Measurements from ENCODE around the gene TMEM119. TPM values are rescaled to one million over a fixed set of nuclear protein-coding genes. Genes with fewer than 3 reads are reported as not detected.
"Not testable (repeated sequence)": the region's sequence is repeated elsewhere in the genome, so short reads cannot be mapped to it uniquely, and the experiment has no call there.

Gene TMEM119
- total and polyA plus RNA-seq, 2 of the 8 experiments (the other 6 are each of a cell fraction or from before 2014, with no cell fraction given): 0.35 to 0.61 TPM

DNA sequence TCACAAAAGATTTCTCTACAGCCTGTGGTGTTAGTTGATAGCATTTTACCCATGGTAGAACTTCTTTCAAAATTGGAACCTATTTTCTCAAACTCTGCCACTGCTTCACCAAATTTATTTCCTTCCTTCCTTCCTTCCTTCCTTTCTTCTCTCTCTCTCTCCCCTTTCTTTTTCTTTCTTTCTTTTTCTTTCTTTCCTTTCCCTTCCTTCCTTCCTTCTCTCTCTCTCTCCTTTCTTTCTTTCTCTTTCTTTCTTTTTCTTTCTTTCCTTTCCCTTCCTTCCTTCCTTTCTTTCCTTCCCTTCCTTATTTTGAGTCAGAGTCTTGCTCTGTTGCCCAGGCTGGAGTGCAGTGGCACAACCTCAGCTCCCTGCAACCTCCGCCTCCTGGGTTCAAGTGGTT is 23.6 kb downstream of the TMEM119 start:
- H2BK15ac ChIP-seq (ENCODE audit: low read length); H4K8ac ChIP-seq (ENCODE audit: extremely low read depth, insufficient read depth, low read length); H4K91ac ChIP-seq (replicated peaks; ENCODE audit: insufficient read length, low read length); H3K9ac ChIP-seq (replicated peaks in 1 of 4; ENCODE audit: extremely low read depth in 1 of 4, low read depth in 3 of 4, low read length in 3 of 4); H3K23ac ChIP-seq (ENCODE audit: insufficient read length); H3K4me3 ChIP-seq (ENCODE audit: extremely low read depth in 1 of 4, insufficient read depth in 2 of 4, low read depth in 3 of 4, low read length in 4 of 4); H3K4me2 ChIP-seq (ENCODE audit: insufficient read depth in 1 of 2, low read depth in 2 of 2, low read length in 2 of 2); H4K20me1 ChIP-seq (replicated peaks in 1 of 2; ENCODE audit: control insufficient read depth in 1 of 2, insufficient read depth in 2 of 2, low read length in 2 of 2); H2BK5ac ChIP-seq (ENCODE audit: low read depth, low read length); DNase-seq (ENCODE audit: low read depth in 1 of 2, low spot score in 2 of 2); H3K14ac ChIP-seq (ENCODE audit: insufficient read length); H2BK12ac ChIP-seq (ENCODE audit: low read depth, low read length); H3K18ac ChIP-seq (ENCODE audit: extremely low read depth, low read length); H2AK5ac ChIP-seq (ENCODE audit: low read depth, low read length); H3K36me3 ChIP-seq (ENCODE audit: control insufficient read depth in 2 of 4, insufficient read depth in 4 of 4, low read length in 3 of 4); H2AFZ ChIP-seq (ENCODE audit: low read length); H3K79me1 ChIP-seq (ENCODE audit: low read depth, low read length); H3K9me3 ChIP-seq (ENCODE audit: insufficient read depth in 2 of 2, low read depth in 1 of 2, low read length in 1 of 2); H4K5ac ChIP-seq (ENCODE audit: insufficient read length, low read depth, low read length); POLR2A ChIA-PET (ENCODE audit: partially characterized antibody); H3K4me1 ChIP-seq (replicated peaks in 1 of 4; ENCODE audit: control insufficient read depth in 3 of 4, insufficient read depth in 4 of 4, low read length in 3 of 4); H2BK120ac ChIP-seq (replicated peaks; ENCODE audit: low read depth, low read length); H3K27me3 ChIP-seq (replicated peaks in 1 of 4; ENCODE audit: control insufficient read depth in 3 of 4, extremely low read depth in 1 of 4, insufficient read depth in 3 of 4, low read length in 3 of 4); H2BK20ac ChIP-seq (ENCODE audit: low read length); H3K56ac ChIP-seq (replicated peaks; ENCODE audit: insufficient read length, low read depth, low read length); H3K27ac ChIP-seq (ENCODE audit: low read depth, low read length); H3K79me2 ChIP-seq (ENCODE audit: control insufficient read depth in 1 of 2, insufficient read depth in 2 of 2, low read length in 2 of 2); H3K4ac ChIP-seq (replicated peaks; ENCODE audit: insufficient read length, low read depth, low read length); FAIRE-seq: not testable (repeated sequence)
- CTCF ChIA-PET (ENCODE audit: partially characterized antibody): interaction anchor here (0.6 to 24.3 kb wide), 3 partner anchors 9 to 105 kb away, joined by 3 to 523 read pairs (median 3); no protein-coding TSS in a partner anchor
- WGBS, 2 experiments (ENCODE audit: extremely low coverage in 1 of 2, insufficient coverage in 1 of 2, insufficient read length in 1 of 2, insufficient replicate concordance in 2 of 2, low coverage in 1 of 2, low lambda C conversion rate in 2 of 2, missing lambda C conversion rate in 1 of 2): 86% methylated on average over 1 of the region's 1 CpG; no CpG with 5 or more reads in 1 of the 2 experiments
- peaks cover 14% of the 10 kb centered on the region; the same call in 1 of the 2 replicates for H3K23me2 ChIP-seq (ENCODE audit: low read depth, low read length)
